Fibroblast of skin of abdomen (primary cell): ENCODE results near the gene NTM.

ENCODE experiments used
- DNase-seq: peaks from one replicate; pipeline ENCODE4 v3.0.0-alpha.2; 2013

Gene NTM

DNA sequence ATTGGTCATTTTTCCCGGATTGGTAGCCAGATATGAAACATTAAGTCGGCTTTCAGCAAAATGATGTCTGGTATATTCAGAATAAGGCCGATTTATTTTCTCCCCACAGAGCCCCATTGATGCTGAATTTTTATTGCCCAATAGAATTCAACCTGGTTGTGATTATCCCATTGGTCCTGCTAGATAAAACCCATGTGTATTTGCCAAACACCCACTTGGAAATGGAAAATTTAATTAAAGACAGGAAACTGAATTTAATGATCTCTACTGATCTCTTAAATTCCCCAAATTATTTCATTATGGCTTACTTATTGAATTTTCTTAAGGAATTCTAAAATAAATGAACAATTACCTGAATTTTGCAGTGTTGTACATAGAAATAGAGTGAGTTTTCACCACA, 609.8 kb downstream of the NTM start:
- no peak for DNase-seq

DNA sequence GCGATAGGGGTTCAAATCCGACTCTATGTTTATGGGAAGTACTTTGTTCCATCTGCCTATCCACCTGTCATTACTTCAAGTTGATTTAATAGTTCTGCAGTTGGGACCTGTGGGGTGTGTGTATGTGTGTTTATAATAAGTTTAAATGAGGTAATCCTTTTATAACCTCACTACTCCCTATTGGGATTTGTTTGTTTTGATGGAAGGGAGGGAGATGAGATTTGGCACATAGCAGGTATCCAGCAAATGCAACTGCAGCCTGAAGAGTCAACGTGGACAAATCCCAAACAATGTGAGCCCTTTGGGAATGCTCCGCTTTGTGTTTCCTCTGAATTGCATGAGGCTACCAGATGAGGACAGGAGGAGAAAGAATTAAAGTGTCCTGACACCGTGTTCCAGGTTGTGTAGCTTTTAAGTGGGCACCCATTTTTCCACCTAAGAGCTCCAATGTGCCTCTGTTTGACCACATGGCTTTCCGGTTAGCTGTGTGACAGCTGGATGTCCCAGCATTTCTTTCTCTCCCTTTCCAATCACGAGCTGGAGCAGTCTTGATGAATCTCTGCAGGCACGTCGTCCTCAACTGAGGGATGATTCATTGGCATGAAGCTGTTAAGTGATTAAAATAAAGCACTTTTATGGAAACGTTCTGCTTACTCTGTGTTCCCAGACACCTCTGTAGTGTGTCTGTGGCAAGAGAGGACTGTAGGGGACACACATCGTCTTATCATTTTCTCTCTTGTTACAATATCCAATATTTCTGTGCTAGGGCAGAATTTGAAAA, 610.7 kb downstream of the NTM start:
- DNase-seq, result peak; percentile 46

DNA sequence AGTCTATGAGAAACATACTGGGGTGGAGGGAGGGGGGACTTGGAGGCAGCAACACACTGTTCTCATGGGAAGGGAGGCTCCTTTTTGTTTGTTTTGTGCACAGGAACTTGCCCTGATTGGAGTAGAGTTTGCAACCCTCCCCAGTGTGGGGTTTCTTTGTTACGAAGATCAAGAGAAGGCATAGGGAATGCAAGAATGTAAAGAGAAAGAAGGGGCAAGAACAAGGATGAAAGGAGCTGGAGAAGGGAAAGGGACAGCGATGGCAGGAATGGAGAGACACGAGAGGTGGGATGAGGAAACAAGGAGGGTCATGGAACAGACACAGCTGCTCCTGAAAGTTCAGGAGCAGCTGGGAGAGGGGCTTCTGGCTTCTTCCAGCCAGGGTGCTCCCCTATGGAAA, 611.7 kb downstream of the NTM start:
- DNase-seq, result no peak

DNA sequence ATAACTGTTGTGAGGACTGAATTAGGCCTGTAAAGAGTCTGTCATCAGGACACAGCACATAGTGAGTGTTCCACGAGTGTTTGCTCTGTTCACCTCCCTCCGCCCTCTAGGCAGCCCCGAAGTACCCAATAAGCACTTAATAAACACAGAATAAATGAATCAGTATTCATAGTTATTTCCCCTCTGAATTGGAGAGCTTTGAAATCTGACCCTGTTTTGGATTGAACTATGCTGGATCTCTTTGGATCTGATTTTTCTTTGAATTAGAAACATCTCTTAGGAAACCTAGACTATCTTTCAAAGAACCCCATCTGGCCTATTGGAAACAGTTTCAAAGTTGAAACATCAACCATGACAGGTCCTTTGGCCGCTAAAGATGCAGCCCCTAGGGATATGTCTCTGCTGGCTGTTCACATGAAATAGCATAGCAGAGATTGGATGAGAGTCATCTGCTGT, 615.5 kb downstream of the NTM start:
- DNase-seq, result no peak

DNA sequence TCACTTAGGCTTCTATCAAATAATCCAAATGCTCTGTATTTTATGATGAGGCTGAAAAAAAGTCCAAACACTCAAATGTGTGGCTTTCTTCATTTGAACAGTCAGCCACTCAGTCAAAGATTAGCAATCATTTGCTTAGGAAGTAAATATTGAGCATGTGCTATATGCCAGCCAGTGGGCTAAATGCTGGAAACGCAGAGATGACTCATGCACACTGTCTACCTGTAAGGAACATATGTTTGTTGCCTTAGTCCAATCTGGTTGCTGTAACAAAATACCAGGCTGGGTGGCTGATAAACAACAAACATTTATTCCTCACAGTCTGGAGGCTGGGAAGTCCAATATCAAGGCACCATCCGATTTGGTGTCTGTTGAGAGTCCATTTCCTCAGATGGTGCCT, 617.3 kb downstream of the NTM start:
- DNase-seq, result no peak

DNA sequence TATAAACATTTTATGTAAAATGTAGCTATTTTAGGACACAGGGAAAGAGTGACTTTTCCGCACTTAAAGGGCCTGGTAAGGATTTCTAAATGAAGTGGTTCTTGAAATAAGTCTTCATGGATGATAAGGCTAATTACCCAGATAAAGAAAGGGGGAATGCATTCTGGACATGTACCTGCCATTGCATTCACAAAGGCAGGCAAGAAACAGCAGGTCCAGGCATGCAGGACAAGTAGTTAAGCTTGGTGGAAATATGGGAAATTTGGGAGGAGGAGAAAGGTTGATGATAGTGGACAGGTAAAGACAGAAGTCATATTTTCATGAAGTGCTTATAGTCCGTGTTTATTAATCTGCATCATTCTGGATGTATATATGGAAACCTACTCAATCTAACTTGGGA, 621.2 kb downstream of the NTM start:
- DNase-seq, result no peak

DNA sequence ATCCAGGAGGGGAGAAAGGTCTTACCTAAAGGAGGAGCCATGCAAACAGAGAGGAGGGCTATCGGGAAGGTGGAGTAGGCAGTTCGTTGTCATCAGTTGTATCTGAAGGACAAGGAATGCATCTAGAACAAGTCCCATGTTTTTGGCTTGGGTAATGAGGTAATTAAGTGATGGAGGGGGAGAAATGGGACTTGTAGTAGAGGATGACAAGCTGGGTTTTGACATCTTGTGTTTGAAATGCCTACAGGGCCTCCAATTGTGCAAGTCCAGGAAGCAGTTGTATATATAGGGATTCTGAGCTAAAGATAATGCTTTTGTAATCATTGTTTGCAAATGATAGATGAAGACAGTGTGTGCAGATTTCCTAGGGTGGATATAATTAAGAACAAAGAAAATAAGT, 622.8 kb downstream of the NTM start:
- DNase-seq, result no peak

DNA sequence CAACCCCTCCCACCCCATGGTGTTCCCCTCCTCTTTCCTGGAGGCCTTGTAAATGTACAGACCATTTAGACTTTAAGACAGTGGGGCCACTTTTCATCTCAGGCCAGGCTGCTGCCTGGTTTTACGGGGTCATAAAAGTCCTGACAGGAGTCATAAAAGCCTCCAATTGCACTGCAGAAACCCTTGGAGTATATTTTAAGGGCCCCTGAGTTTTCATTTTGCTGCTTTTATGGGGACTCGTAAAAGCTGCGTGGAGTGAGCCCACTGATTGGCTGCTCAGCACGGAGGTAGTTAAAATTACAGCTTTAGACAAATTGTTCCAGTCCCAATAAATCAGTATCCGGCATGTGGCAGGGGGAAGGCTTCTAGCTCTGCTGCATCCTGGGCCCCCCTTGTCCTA, 627.6 kb downstream of the NTM start:
- DNase-seq, result no peak

DNA sequence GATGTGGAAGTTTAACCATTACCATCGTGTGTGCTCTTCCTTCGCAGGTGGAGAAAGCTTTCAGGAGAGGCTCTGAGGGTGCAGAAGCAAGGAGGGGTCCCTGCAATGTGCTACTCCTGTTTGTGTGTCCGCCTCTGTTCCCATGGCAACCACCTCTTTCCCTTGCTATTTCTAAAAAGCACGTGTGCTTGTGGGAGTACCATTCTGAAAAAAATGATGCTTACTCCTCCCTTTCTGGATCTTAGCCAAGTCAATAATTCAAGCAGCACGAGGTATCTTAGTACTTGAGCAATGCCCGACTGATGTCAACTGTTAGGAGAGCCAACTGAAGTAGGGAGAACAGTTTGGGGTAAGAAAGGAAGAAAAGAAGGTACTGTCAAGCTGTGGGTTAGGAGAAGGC, 628.7 kb downstream of the NTM start:
- no peak for DNase-seq

DNA sequence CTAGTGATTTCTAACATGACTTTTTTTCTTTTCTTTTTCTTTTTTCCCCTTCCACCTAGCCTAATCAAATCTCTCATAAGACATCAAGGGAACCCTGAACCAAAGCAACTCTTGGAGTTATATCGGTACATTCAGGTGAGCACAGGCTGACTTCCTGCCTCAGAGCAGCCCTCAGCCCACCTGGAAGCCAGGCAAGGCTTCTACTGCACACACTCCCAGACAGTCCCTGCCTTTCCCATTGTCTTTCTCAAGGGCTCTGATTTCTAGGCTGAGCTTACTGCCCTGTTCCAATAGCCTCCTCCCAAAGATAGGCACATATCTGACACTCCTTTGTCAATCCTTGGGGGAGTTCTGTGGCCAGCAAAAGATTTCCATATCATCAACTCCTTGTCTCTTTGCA, 629.5 kb downstream of the NTM start:
- no peak for DNase-seq

DNA sequence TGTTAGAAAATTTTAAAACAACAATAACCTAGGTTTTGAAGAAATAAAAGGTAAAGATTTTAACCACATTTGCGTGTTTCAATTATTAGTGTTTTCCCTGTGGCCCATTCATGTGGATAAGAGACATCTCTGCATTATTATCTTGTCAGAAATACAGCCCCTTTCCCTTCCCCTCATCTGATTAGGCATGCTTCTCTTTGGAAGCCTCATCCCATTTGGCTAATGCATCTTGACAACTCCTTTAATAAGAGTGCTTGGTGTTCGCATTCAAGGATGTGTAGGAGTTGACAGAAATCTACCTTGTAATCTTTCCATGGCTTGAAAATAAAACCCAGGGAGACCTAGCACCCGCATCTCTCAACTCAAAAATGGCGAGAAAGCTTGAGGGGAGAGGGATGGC, 635.5 kb downstream of the NTM start:
- no peak for DNase-seq

DNA sequence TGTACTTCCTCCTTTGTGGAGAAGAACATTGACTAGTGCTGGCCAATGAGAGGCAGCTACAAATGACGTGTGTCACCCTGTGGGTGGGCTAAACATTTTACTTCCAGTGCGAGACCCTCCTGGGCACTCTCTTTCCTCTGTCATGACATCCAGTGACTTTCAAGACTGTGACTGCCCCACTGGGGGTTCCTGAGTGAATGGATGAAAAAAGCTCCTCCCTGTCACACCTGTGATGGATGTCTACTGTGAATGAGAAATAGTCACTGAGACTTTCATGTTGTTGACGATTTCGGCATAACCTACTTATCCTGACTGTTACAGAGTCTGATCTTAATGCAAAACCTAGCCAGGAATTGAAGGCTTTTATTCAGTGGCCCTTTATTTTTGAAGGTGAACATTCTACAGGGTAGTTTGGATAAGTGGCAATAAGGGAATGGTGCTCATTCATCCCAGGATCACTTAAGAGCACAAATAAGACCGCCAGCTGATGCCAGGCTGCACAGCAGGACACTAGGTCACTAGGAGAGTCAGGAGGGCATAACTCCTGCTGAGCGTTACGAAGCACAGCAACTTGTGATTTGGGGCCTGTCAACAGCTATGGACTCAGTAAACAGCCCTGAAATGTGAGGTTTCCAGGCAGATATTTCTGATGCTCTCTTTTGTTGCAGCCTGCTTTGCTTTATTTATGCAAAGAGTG, 636.6 kb downstream of the NTM start:
- DNase-seq, result no peak

DNA sequence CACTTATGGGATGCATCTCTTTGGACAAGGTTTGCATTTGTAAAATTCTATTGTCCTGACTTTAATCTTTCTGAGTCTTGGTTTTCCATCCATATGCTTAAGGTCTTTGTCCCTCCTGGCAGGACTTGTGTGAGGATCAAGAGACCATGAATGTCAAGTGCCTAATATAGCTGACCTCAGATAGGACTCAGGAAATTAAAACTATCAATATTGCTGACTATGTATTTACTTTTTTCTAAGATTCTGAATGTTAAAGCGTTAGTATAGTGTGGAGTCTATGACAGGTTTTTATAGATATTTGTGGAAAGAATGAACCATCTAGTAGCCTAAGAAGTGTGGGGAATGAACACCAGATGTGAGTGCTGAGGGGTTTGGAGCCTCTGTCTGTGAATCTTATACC, 637.8 kb downstream of the NTM start:
- no peak for DNase-seq

DNA sequence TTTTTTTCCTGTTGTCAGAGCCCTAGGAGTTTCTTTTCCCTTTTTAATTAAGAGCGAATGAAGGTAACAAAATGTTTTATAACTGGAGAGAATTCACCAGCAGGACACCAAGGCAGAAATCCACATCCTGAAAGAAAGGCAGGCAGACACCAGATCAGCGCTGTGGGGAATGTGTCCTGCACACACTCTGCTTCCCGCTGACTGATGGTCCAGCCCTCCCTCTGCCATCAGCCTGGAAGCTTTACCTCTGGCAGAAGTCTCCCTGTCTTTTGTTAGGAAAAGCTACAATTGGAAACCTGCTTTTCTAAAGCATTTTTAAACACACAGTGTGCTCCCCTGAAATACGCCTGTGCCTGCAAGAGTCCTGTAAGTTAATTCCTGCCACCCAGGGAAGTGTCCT, 638.5 kb downstream of the NTM start:
- no peak for DNase-seq

DNA sequence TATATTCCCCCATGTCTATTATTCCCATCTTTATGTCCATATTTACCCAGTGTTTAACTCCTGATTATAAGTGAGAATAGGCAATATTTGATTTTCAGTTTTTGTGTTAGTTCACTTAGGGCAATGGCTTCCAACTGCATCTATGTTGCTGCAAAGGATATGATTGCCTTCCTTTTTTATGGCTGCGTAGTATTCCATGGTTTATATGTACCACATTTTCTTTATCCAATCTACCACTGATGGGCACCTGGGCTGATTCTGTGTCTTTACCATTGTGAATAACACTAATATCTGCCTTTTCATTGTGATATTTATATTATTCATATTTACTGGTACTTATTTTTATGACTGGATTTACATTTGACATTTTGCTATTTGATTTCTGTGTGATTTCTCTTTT, 649.6 kb downstream of the NTM start:
- DNase-seq, result no peak

DNA sequence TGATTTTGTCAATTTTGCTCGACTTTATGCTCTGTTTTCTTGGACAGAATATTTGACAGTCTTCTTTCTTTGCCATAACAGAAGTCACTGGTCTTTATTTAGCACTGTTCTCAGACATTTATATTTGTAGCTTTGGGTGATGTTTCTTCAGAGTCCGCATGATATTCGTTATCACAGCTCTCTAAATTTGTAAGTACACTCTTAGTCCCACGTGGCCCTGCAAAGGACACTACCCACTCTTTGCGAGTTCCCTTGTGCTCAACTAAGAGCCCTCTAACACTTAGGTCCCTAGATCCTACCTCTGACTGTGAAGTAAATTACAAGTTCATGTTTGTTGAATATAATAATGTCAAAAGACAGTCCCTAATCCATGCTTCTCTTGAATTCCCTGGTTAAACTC, 651.9 kb downstream of the NTM start:
- no peak for DNase-seq

DNA sequence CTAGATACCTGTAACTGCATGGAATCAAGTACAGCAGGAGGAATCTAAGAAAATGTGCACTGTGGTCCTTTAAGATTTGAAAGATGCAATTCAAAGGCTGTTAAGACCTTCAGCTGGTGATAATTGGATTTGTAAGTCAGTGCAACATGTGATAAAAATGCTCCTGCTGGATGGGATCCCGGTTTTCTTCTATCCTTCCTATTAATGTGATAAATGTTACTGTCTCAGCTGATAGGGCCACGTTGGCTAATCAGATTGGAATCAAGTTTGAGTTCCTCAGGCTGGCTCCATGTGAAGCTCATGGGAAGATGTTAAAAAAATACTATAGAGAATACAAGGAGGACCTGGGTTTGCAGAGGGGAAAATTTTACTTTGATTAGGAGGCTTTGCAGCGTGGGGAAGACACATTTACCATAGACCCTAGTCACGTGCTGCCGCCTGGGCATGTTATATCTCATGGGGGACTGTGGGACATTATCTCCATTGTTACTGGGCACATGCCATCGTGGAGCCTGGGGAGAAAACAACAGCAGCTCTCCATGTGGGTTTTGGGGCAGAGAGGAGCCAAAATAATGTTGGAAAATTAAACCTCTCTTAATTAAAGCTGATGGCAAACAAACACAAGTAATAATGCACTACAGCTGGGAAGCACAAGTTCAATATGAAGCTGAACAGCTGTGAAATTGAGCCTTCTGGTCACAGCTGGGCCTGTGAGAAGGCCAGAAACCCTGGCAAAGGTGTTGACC, 652.5 kb downstream of the NTM start:
- DNase-seq, result peak; percentile 91

DNA sequence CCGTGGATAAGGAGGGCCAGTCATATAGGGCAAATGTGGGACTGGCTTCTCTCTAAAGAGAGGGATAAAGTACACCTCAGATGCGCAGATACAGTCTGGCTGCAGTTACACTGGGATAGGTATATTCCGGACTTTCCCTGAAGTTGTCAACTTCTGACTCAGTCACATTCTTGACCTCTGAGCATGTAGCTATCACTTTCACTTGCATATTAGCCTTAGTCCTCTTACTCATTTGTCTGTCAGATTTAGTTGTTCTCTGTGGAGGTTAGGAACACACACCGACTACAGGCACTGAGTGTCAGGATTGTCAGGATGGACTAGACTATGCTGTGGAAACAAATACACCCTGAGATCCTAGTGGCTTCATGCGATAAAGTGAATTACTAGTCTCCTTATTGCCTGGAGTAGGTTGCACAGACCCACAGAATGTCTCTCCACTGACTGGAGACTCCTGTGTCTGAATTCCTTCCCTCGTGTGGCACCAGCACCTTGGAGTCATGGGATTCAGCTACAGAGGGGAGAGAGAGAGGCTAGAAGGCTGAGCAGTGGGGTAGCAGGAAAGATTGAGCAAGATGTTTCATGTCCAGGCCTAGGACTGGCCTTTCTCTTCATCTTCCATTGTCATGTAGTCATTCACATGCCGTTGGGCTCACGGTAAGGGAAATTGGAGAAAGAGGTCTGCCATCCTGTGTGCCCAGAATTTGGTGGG, 654.3 kb downstream of the NTM start:
- peak; percentile 81 for DNase-seq

DNA sequence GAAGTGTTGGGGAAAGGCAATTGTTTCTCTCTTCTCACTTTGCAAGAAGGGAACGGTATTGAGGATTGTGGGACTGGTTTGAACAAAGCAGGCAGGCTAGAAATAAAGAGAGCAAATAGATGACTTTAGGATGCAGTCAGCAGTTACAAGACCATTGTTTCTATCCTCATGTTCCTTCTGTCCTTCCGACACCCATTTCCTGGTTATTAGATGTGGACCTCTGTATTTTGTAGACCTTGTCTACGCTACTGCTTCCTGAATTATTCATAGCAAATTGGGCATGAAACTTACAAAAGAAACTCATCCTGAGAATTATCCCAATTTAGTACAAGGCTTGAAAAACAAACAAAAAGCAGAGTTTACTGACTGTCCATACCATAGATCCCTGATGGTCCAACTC, 656.3 kb downstream of the NTM start:
- no peak for DNase-seq

DNA sequence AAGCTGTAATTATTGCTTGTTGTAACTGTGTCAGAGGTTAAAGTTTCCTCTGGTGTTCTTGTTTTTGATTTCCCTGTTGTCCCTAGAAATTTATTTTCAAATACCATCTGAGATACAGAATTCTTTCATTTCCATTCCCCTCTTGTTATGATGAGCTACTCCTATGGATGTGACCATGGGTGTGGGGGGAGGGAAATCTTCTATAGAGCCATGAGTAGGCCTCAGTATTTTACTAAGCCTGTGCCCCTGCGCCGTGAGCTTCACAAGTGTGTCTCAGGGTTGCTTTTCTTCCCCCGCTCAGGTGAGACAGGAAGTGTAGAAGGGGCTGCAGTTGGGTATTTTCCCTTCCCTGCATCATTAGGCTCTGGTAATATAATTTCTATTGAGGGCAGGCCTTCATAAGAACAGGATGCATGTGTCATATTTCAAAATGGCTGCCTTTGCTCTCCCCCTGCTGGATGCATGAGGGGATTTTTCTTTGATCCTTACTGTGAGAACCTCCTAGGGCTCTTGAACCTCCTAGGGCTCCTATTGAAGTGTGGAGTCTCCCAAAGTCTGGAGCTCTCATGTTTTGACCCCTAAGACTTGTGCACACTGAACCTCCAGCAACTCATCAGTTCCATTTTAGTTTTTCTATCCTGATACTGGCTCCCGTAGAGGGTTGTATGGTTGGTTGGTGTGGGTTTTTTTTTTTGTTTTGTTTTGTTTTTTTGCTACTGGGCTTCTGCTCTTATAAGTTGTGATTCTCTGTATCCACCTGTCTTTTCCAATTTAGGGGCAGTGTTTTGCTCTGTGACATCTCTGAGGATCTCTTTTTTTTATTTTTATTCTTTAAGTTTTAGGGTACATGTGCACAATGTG, 658.2 kb downstream of the NTM start:
- DNase-seq, result peak; percentile 65

DNA sequence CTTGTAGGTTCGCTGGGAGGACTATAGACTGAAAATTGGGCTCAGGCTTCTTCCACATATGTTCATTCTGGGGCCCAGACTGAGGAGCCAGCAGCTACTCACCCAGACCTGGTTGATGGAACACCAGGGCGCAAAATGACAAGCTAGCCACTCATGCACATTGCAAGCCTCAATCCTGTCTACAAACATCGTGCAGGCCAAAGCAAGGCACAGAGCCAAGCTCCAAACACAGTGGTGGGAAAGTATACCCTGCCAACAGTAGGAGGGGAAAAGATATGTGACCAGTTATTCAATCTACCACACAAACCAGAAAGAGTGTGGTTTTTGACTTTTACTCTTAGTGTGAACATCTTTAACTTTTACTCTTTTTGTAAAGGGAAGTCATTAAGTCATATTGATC, 660.5 kb downstream of the NTM start:
- no peak for DNase-seq

DNA sequence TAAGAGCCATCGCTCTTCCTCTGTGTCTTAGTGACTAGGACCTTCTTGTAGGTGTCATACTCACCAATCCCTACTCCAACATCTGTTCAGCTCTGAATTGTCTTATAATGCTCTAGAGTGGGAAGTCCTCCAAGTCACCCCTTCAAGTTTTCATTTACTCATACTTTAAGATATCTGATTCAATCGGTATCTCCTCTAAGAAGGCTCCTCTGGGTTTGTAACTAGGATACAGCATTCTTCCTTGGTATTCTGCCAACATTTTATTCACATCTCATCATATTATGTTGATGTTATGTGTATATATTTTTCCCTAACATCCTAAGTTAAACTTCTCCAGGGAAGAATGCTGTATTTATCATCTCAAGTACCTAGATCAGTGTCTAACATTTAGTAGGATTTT, 662.1 kb downstream of the NTM start:
- peak; percentile 85 for DNase-seq
